ENCODE measurements around the gene ERCC6.

ERCC6 gene

GRCh38 chr10:49538381-49539319 lies at the start of gene ERCC6:
Gene ERCC6, minus strand, starts transcription at chr10:49539121.
- no peak; the same call in 1 of the 2 replicates for TF ChIP-seq CTCF (IDR thresholded peaks at IDR 0.05; ENCODE audit: low read depth, low read length)
- peak; percentile 97 for DNase-seq (ENCODE audit: extremely low read depth, low read depth)

- TF ChIP-seq CTCF (IDR thresholded peaks at IDR 0.05; ENCODE audit: low read depth, low read length) = no peak
- DNase-seq (ENCODE audit: extremely low read depth, low read depth) = no peak
These were observed 49.1 kb upstream of the ERCC6 start for GRCh38 chr10:49587981-49588380.

DNA sequence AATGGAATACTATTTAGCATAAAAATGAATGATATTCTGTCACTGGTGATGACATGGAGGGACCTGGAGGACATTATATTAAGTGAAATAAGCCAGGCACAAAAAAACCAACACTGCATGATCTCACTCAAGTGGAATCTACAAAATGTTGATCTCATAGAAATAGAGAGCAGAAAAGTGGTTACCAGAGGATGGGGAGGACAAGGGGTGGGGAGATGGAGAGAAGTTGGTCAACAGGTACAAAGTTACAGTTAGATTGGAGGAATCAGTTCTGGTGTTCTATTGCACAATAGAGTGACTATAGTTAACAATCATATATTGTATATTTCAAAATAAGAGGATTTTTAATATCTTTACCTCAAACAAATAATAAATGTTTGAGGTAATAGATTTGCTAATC lies 46.5 kb upstream of the ERCC6 start:
- DNase-seq (ENCODE audit: extremely low read depth, low read depth) = no peak
- TF ChIP-seq CTCF (IDR thresholded peaks at IDR 0.05; ENCODE audit: low read depth, low read length) = no peak

DNA sequence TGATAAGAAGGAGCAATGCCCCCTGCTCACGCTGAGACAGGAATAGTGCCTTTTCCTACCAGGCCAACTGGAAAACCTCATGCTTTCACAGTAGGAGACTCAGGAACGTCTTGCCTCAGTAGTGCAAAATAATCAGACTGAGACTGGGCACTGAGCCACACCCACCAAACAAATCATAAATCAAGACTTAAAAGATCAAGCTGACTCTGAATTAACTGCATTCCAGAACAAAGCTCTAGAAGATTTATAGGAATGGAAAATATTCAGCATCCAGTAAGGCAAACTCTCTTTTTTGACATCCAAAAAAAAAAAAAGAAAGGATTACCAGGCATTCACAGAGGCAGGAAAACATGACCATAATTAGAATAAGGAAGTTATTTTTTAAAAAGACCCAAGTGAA lies 40.7 kb upstream of the ERCC6 start:
- DNase-seq (ENCODE audit: extremely low read depth, low read depth) = no peak
- TF ChIP-seq CTCF (IDR thresholded peaks at IDR 0.05; ENCODE audit: low read depth, low read length) = no peak

DNA sequence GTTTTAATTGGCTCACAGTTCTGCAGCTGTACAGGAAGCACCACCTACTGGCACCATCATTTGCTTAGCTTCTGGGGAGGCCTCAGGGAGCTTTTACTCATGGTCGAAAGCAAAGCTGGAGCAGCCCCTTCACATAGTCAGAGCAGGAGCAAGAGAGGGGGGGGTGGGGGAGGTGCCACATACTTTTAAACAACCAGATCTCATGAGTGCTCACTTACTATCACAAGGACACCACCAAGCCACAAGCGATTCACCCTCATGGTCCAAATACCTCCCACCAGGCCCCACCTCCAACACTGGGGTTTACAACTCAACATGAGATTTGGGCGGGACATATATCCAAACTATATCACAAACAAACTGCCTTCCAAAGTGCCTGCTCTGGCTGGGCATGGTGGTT lies 39.5 kb upstream of the ERCC6 start:
- no peak for TF ChIP-seq CTCF (IDR thresholded peaks at IDR 0.05; ENCODE audit: low read depth, low read length)
- DNase-seq (ENCODE audit: extremely low read depth, low read depth) = no peak

GRCh38 chr10:49577182-49577925 lies 38.4 kb upstream of the ERCC6 start:
- no peak for TF ChIP-seq CTCF (IDR thresholded peaks at IDR 0.05; ENCODE audit: low read depth, low read length)
- no peak for DNase-seq (ENCODE audit: extremely low read depth, low read depth)
